A549 treated with GW870086 at 1 μM for 4 hours (cell line): ENCODE measurements around the gene WDR5B. TPM values are rescaled to one million over a fixed set of nuclear protein-coding genes. Genes with fewer than 3 reads are reported as not detected.

Source experiments
- total RNA-seq: library from RNA; stranded (reverse); fragments of 200-300 nt; extraction: Qiagen RNA extraction; gene quantifications from 5 replicates; pipeline ENCODE4 v1.2.3, GENCODE V29; 2022; ENCODE audit warnings: low read depth

WDR5B gene
- 2.9 to 3.9 TPM (median 3.5 TPM) in 5 replicates for total RNA-seq

GRCh38 chr3:122415762-122416654 is at the start of gene WDR5B:
Gene WDR5B, minus strand, starts transcription at chr3:122416062. Its CDS starts 534 bp downstream, at chr3:122415528.

GRCh38 chr3:122383771-122384697 is 31.8 kb downstream of the WDR5B start, which contains the start of gene FAM162A:
Gene FAM162A, plus strand, starts transcription at chr3:122384182. Its CDS starts 84 bp downstream, at chr3:122384266.

DNA sequence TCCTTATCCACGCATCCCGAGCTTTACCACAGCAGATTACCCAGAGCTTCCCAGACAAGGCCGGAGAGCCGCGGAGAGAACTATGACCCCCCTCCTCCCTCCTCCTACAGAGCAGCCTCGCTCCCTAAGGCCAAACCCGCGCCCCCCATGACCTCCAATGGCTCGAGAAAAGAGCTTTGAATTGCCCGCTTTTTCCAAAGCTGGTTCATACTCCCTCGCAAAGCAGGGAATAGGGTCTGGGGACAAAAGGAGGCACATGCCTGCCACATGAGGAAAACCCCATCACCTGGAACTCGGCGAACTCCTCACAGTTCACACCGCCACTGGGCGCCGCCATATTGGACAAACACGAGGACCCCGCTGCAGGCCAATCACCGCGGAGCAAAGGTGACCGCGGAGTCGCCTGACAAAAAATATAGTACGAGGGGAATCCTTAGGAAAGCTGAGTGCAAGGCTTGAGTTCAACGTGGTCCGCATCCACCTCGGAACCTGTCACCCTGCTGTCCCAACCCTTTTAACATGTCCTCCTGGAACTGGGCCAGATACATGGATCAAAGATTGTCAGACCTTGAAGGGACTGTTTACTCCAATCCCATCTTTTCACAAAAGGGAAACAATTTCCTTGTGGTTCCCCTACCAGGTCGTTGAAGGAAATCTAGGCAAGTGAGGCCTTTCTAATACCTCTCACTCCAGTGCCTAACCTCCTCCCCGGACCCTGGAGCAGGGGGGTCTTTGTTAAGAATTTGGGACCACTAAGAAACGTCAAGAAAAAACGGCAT is 32.8 kb downstream of the WDR5B start, which contains the start of gene MIX23:
Gene MIX23, minus strand, starts transcription at position 344 of the 779 bp plus-strand sequence. Its CDS starts 7 bp downstream, at position 337.

Other genes with a start within 250 kb of the WDR5B start
- not detected in 5 replicates for gene CASR, start 232.4 kb downstream of the WDR5B start, total RNA-seq
- gene CSTA, start 90.8 kb downstream of the WDR5B start, total RNA-seq: 0.43 to 2.0 TPM (median 0.81 TPM) in 5 replicates
- gene MIX23, start 32.8 kb downstream of the WDR5B start, total RNA-seq: 47.6 to 72.0 TPM (median 53.9 TPM) in 5 replicates
- gene FAM162A, start 31.9 kb downstream of the WDR5B start, total RNA-seq: 32.9 to 34.8 TPM (median 33.6 TPM) in 5 replicates
- gene KPNA1, start 98.9 kb upstream of the WDR5B start, total RNA-seq: 51.9 to 72.9 TPM (median 66.4 TPM) in 5 replicates
- gene PARP9, start 148.2 kb upstream of the WDR5B start, total RNA-seq: 5.2 to 7.0 TPM (median 6.2 TPM) in 5 replicates
- gene DTX3L, start 148.3 kb upstream of the WDR5B start, total RNA-seq: 6.9 to 9.0 TPM (median 8.3 TPM) in 5 replicates
- gene PARP15, start 161.6 kb upstream of the WDR5B start, total RNA-seq: not detected in 5 replicates